Measurements from ENCODE around the gene SARS2. TPM values are rescaled to one million over a fixed set of nuclear protein-coding genes. Genes with fewer than 3 reads are reported as not detected.
"Not testable (repeated sequence)": the region's sequence is repeated elsewhere in the genome, so short reads cannot be mapped to it uniquely, and the experiment has no call there.

The SARS2 gene
- total and polyA plus RNA-seq, 11 donors, result 9.0 to 29.1 (median 16.7) TPM

GRCh38 chr19:38974624-38975213 lies 44.2 kb upstream of the SARS2 start:
- ATAC-seq, result no peak

GRCh38 chr19:38971672-38972071 lies 41.1 kb upstream of the SARS2 start:
- H3K36me3 ChIP-seq, result peaks cover 0 to 13% (median 0%) of the 10 kb centered on the region in 9 donors
- H3K9me3 ChIP-seq, result no peaks in the 10 kb centered on the region
- intact Hi-C loops (cut with DNase I), result no loop called here
- TF ChIP-seq POLR2A (IDR thresholded peaks at IDR 0.05) (no peak), CTCF (IDR thresholded peaks at IDR 0.05) (no peak)
- H3K4me3 ChIP-seq, result no peak overlapping the region
- no peak for DNase-seq
- peaks cover 0 to 18% (median 6%) of the 10 kb centered on the region in 12 donors for H3K4me1 ChIP-seq
- H3K27me3 ChIP-seq, result peaks cover 0 to 17% (median 0%) of the 10 kb centered on the region in 9 donors
- WGBS, 4 donors, result 88 to 98% (median 93%) methylated on average over 2 of the region's 2 CpGs
- H3K27ac ChIP-seq, result no peak overlapping the region
- ATAC-seq, result no peak

More at GRCh38 chr19:38974624-38975213, 44.2 kb upstream of the SARS2 start:
- Histone ChIP-seq H3K4me1 (peaks cover 0 to 18% (median 6%) of the 10 kb centered on the region in 12 donors), H3K27me3 (peaks cover 0 to 18% (median 0%) of the 10 kb centered on the region in 9 donors), H3K9me3 (peaks cover 0 to 1% (median 0%) of the 10 kb centered on the region in 12 donors), H3K36me3 (no peaks in the 10 kb centered on the region), H3K27ac (peak overlapping the region; percentile 50 to 91 (median 78)), H3K4me3 (peak overlapping the region; percentile 42 to 75 (median 62))
- no peak for DNase-seq
- intact Hi-C loops (cut with DNase I), result no loop called here
- 42 to 55% (median 53%) methylated on average over 19 of the region's 19 CpGs for WGBS, 4 donors
- no peak for TF ChIP-seq POLR2A (IDR thresholded peaks at IDR 0.05)
- TF ChIP-seq CTCF (IDR thresholded peaks at IDR 0.05), result no peak

- Histone ChIP-seq H3K4me1 (peaks cover 0 to 11% (median 4%) of the 10 kb centered on the region in 12 donors), H3K4me3 (no peak overlapping the region), H3K27me3 (peaks cover 0 to 9% (median 0%) of the 10 kb centered on the region in 9 donors), H3K27ac (no peak overlapping the region), H3K36me3 (peaks cover 0 to 13% (median 0%) of the 10 kb centered on the region in 9 donors), H3K9me3 (no peaks in the 10 kb centered on the region)
- TF ChIP-seq CTCF (IDR thresholded peaks at IDR 0.05) (no peak), POLR2A (IDR thresholded peaks at IDR 0.05) (no peak)
- intact Hi-C loops (cut with DNase I), result no loop called here
- no peak for DNase-seq
- ATAC-seq, result no peak
- WGBS, 4 donors, result 81 to 82% (median 81%) methylated on average over 10 to 12 of the region's 12 CpGs
Measured at GRCh38 chr19:38970664-38971532, 40.3 kb upstream of the SARS2 start.

- H3K9me3 ChIP-seq, ATAC-seq, H3K27ac ChIP-seq, H3K4me3 ChIP-seq, DNase-seq, H3K4me1 ChIP-seq, H3K27me3 ChIP-seq: not testable (repeated sequence)
- intact Hi-C loops (cut with DNase I), result loop anchor here in 1 of 10 donors (10.0 kb wide), 1 partner anchor 359 kb away; the partner anchor contains the start of gene LRFN1
- peaks cover 0 to 13% (median 0%) of the 10 kb centered on the region in 9 donors for H3K36me3 ChIP-seq
- 83 to 98% (median 95%) methylated on average over 5 of the region's 5 CpGs for WGBS, 4 donors
Measured at GRCh38 chr19:38966149-38966548, 35.6 kb upstream of the SARS2 start.

All from heart left ventricle (tissue), 16 donors.